HG03354 (cell line): ENCODE measurements around the gene GPT2.
"Not testable (repeated sequence)": the region's sequence is repeated elsewhere in the genome, so short reads cannot be mapped to it uniquely, and the experiment has no call there.

Experiments
- ATAC-seq: cut with Tn5 transposase; IDR thresholded peaks from one replicate; pipeline ENCODE4 v1.9.1; 2021; ENCODE audit warnings: mild to moderate bottlenecking; ENCODE audit not compliant: unreplicated experiment, poor library complexity, severe bottlenecking

The GPT2 gene

DNA sequence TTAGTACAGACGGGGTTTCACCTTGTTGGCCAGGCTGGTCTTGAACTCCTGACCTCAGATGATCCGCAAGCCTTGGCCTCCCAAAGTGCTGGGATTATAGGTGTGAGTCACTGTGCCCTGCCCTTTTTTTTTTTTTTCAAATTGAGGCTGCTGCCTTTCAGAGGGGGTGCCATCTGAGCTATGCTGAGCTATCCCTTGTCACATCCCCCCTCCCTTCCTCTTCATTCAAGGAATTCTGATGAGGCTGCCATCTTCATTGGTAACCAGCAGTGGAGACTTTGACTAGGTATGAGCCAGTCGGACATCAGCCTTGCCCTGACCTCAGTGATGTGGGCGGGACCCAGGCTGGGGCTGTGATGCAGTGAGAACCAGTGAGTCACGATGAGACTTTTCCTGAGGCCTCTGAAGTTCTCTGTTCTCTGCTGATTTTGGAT, 24.4 kb upstream of the GPT2 start:
- no peak for ATAC-seq

DNA sequence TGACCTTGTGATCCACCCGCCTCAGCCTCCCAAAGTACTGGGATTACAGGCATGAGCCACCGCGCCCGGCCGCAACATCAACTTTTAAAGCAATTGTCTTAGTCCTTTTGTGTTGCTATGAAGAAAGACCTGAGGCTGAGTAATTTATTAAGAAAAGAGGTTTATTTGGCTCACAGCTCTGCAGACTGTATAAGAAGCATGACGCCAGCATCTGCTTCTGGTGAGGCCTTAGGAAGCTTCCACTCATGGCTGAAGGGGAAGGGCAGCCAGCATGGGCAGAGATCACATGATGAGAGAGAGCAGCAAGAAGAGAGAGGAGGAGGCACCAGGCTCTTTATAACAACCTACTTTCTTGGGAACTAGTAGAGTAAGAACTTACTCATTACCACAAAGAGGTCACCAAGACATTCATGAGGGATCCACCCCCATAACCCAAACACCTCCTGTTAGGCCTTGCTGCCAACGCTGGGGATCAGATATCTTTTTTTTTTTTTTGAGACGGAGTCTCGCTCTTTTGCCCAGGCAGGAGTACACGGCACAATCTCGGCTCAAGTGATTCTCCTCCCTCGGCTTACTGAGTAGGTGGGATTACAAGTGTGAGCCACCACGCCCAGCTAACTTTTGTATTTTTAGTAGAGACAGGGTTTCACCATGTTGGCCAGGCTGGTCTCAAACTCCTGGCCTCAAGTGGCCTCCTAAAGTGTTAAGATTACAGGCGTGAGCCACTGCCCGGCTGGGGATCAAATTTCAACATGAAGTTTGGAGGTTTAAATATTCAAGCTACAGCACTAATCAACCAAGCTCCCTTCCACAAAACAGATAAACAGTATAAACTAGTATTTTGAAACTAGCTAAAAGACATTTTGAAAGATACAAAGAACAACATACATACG, 21.4 kb upstream of the GPT2 start:
- ATAC-seq: no peak

- no peak for ATAC-seq
Observed at GRCh38 chr16:46866286-46866685, 17.9 kb upstream of the GPT2 start.

DNA sequence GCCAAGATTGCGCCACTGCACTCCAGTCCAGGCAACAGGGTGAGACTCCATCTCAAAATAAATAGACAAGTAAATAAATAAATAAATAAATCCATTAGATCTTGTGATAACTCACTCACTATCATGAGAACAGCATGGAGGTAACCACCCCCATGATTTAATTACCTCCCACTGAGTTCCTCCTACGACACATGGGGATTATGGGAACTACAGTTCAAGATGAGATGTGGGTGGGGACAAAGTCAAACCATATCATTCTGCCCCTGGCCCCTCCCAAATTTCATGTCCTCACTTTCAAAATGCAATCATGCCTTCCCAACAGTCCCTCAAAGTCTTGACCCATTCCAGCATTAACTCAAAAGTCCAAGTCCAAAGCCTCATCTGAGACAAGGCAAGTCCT, 16.7 kb upstream of the GPT2 start:
- ATAC-seq: not testable (repeated sequence)

DNA sequence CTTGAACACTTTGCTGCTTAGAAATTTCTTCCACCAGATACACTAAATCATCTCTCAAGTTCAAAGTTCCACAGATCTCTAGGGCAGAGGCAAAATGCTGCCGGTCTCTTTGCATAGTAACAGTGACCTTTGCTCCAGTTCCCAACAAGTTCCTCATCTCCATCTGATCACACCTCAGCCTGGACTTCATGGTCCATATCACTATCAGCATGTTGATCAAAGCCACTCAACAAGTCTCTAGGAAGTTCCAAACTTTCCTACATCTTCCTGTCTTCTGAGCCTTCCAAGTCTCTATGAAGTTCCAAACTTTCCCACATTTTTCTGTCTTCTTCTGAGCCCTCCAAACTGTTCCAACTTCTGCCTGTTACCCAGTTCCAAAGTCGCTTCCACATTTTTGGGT, 15.3 kb upstream of the GPT2 start:
- ATAC-seq: not testable (repeated sequence)

GRCh38 chr16:46871597-46871996, 12.6 kb upstream of the GPT2 start:
- ATAC-seq: no peak

DNA sequence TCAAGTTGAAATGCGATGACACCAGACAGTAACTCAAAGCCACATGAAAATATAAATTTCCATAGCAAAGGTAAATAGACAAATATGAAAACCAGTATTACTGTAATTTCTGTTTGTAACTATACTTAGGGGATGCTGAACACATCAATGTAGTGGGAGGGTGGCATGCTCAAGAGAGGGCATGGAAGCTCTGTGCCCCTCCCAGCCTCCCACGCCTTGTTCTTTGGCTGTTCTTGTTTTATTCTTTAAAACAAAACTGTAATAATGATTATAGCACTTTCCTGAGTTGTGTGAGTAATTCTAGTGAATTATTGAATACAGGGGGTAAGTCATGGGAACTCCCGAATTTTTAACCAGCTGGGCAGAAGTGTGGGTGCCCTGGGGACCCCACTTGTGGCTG, 11.0 kb upstream of the GPT2 start:
- ATAC-seq: no peak

GRCh38 chr16:46875243-46875642, 8.9 kb upstream of the GPT2 start:
- ATAC-seq: no peak

- ATAC-seq: no peak
Observed at GRCh38 chr16:46882304-46882939, 1.7 kb upstream of the GPT2 start.

DNA sequence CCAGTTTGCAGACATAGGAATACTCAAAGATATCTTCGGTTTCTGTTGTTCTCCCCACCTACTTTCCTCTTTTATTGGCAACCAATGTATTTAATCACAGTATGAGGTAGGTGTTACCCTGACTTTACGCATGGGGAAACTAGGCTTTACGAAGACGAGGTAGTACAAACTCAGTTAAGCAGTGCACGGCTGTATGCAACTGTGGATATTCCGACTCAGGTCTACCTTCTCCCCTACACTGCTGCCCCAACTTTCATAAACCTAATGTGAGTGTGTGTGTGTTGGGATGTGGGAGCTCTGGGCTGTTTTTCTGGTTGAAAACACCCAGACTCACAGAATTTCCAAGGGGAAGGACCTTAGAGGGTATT, 1.2 kb upstream of the GPT2 start:
- no peak for ATAC-seq

GRCh38 chr16:46883353-46883689, 841 bp upstream of the GPT2 start:
- ATAC-seq: peak; percentile 0

DNA sequence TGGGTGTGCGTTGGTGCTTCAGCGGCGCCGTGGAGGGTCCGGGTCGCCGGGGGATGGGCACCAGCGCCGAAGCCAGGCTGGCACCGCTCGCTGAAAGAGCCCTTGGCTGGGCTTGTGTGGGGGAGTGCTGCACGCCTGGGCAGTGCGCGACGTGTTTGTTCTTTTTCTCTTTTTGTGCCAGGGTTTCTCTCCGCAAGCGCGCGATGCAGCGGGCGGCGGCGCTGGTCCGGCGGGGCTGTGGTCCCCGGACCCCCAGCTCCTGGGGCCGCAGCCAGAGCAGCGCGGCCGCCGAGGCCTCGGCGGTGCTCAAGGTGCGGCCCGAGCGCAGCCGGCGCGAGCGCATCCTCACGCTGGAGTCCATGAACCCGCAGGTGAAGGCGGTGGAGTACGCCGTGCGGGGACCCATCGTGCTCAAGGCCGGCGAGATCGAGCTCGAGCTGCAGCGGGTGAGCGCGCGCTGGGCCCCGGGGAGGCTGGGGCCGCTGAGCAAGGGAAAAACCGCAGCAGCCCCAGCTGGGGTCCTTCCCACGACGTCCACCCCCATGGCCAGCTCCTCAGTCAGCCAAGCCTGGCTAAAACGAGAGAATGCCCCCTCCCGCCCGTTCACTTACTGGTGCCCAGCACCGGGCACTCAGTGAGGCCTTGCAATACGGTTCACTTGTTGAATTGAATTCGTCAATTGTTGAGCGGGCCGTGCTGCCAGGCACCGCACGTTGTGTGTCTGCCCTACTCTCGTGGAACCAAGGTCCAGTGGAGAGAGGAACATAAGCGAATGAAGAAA, 541 bp downstream of the GPT2 start:
- ATAC-seq: peak; percentile 30

DNA sequence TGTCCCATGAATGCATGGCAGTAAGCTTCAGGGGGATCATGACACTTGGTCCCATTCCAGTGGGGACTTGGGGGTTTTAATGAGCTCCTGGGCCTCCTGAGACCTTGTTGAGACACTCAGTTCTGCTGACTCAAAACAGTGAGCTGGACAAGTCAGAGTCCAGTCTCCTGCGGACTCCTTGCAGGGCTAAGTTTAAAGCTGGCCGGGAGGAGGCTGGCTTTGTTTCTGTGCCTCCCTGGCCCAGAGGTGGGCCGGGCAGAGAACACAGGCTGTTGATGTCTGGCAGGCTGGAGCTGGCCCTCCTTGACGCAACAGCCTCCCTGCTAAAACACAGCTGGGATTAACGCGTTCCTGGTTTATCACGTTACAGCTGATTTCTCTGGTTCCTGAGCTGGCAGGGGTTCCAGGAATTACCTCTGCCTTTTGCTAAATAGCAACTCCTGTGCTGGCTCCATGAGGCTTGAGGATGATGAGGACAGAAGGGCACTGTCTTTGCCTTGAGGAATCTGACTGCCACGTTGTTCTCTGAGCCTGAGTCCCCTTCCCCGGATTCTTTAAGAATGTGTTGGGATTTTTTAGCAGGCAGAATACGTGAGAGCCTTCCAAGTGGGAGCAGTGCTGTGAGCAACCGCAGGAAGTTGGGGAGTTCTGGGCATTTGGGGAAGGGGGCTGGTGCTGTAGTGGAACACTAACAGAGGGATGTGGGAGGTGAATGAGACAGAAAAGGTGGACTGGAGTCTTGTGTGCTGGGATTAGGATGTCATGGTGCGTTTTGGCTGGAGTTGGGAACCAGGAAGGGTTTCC, 2.0 kb downstream of the GPT2 start:
- no peak for ATAC-seq

GRCh38 chr16:46886764-46887523, 2.8 kb downstream of the GPT2 start:
- no peak for ATAC-seq

- no peak for ATAC-seq
Observed at GRCh38 chr16:46887524-46887854, 3.3 kb downstream of the GPT2 start.

DNA sequence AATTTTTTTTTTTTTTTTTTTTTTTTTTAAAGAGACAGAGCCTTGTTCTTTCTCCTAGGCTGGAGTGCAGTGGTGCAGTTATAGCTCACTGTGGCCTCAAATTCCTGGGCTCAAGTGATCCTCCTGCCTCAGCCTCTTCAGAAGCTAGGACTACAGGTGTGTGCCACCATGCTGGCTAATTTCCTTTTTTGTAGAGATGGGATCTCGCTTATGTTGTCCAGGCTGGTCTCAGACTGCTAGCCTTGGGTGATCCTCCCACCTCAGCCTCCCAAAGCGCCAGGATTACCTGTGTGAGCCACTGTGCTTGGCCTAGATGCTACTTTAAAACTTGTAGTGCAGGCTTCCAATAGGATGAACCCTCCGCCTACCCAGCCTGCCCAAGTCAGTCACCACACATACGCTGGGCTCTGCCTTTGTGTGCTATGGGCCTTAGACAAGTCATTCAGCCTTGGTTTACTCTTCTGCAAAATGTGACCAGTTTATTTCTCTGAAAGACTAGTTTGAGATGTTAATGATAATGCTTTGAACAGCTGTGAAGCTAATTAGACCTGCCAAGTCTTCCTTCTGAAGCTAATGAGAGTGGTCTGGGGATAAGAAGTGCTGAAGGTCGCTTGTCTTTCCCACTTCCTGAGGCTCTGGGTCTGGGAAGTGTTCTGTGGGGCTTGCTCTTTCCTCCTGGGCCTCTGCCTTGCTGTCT, 5.2 kb downstream of the GPT2 start:
- ATAC-seq: no peak

GRCh38 chr16:46889942-46890300, 5.8 kb downstream of the GPT2 start:
- no peak for ATAC-seq

DNA sequence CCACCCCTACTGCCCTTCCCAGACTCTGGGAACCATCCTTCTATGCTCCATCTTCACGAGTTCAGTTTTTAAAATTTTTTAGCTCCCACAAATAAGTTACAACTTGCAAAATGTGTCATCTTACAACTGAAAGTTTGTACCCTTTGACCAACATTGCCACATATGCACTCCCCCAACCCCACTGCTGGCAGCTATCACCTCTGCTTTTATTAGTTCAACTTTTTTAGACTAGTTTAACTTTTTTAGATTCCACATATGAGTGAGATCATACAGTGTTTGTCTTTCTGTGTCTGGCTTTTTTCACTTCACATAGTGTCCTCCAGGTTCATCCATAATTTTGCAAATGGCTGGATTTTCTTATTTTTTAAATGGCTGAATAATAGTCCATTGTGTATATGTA, 7.7 kb downstream of the GPT2 start:
- ATAC-seq: no peak
